ENCODE data around the gene KIAA0586. TPM values are rescaled to one million over a fixed set of nuclear protein-coding genes. Genes with fewer than 3 reads are reported as not detected.
A peak's percentile ranks its signal among the peaks of the same experiment; 100 is the strongest.

Gene KIAA0586
- total and polyA plus RNA-seq, 9 of the 15 experiments (the other 6 are each of a cell fraction or from before 2014, with no cell fraction given) = 11.2 to 30.9 (median 22.6) TPM

DNA sequence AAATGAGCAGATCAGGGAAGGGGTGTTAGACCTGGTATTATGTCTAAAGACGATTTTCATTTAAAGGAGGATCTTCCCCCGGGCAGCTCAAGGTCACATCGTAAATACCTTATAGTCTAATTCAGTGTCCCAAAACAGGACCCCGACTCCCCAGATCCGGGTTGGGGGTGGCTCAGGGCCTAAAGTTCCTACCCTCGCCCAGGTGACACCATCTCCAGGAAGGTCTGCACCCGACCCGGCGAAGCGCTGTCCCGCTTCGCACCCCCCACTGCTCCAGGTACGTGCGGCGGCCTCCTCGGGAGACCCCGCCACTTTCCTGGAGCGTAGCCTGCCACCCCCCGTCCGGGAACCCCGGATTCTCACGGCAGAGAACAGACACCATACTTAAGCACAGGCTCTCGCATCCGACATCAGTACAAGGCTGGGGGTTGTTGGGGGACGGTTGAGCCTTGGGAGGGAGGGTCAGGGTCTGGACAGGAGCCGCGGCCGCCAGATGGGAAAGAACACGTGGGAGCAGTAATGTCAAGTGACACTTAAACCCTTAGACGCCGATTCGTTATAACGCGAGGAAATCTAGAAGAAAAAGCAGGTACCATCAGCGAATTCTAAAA lies 744 bp upstream of the KIAA0586 start (continued):
- TF ChIP-seq, protein P1, sequence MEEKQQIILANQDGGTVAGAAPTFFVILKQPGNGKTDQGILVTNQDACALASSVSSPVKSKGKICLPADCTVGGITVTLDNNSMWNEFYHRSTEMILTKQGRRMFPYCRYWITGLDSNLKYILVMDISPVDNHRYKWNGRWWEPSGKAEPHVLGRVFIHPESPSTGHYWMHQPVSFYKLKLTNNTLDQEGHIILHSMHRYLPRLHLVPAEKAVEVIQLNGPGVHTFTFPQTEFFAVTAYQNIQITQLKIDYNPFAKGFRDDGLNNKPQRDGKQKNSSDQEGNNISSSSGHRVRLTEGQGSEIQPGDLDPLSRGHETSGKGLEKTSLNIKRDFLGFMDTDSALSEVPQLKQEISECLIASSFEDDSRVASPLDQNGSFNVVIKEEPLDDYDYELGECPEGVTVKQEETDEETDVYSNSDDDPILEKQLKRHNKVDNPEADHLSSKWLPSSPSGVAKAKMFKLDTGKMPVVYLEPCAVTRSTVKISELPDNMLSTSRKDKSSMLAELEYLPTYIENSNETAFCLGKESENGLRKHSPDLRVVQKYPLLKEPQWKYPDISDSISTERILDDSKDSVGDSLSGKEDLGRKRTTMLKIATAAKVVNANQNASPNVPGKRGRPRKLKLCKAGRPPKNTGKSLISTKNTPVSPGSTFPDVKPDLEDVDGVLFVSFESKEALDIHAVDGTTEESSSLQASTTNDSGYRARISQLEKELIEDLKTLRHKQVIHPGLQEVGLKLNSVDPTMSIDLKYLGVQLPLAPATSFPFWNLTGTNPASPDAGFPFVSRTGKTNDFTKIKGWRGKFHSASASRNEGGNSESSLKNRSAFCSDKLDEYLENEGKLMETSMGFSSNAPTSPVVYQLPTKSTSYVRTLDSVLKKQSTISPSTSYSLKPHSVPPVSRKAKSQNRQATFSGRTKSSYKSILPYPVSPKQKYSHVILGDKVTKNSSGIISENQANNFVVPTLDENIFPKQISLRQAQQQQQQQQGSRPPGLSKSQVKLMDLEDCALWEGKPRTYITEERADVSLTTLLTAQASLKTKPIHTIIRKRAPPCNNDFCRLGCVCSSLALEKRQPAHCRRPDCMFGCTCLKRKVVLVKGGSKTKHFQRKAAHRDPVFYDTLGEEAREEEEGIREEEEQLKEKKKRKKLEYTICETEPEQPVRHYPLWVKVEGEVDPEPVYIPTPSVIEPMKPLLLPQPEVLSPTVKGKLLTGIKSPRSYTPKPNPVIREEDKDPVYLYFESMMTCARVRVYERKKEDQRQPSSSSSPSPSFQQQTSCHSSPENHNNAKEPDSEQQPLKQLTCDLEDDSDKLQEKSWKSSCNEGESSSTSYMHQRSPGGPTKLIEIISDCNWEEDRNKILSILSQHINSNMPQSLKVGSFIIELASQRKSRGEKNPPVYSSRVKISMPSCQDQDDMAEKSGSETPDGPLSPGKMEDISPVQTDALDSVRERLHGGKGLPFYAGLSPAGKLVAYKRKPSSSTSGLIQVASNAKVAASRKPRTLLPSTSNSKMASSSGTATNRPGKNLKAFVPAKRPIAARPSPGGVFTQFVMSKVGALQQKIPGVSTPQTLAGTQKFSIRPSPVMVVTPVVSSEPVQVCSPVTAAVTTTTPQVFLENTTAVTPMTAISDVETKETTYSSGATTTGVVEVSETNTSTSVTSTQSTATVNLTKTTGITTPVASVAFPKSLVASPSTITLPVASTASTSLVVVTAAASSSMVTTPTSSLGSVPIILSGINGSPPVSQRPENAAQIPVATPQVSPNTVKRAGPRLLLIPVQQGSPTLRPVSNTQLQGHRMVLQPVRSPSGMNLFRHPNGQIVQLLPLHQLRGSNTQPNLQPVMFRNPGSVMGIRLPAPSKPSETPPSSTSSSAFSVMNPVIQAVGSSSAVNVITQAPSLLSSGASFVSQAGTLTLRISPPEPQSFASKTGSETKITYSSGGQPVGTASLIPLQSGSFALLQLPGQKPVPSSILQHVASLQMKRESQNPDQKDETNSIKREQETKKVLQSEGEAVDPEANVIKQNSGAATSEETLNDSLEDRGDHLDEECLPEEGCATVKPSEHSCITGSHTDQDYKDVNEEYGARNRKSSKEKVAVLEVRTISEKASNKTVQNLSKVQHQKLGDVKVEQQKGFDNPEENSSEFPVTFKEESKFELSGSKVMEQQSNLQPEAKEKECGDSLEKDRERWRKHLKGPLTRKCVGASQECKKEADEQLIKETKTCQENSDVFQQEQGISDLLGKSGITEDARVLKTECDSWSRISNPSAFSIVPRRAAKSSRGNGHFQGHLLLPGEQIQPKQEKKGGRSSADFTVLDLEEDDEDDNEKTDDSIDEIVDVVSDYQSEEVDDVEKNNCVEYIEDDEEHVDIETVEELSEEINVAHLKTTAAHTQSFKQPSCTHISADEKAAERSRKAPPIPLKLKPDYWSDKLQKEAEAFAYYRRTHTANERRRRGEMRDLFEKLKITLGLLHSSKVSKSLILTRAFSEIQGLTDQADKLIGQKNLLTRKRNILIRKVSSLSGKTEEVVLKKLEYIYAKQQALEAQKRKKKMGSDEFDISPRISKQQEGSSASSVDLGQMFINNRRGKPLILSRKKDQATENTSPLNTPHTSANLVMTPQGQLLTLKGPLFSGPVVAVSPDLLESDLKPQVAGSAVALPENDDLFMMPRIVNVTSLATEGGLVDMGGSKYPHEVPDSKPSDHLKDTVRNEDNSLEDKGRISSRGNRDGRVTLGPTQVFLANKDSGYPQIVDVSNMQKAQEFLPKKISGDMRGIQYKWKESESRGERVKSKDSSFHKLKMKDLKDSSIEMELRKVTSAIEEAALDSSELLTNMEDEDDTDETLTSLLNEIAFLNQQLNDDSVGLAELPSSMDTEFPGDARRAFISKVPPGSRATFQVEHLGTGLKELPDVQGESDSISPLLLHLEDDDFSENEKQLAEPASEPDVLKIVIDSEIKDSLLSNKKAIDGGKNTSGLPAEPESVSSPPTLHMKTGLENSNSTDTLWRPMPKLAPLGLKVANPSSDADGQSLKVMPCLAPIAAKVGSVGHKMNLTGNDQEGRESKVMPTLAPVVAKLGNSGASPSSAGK (IDR thresholded peaks at IDR 0.05) = peak; percentile 87
- no peak for TF ChIP-seq GATAD2A (IDR thresholded peaks at IDR 0.05)
- peak; percentile 43 for TF ChIP-seq POLR2A (conservative IDR thresholded peaks at IDR 0.05)
- TF ChIP-seq TAF15 (IDR thresholded peaks at IDR 0.05; ENCODE audit: low read depth, low read length) = no peak
- TF ChIP-seq, protein P2, sequence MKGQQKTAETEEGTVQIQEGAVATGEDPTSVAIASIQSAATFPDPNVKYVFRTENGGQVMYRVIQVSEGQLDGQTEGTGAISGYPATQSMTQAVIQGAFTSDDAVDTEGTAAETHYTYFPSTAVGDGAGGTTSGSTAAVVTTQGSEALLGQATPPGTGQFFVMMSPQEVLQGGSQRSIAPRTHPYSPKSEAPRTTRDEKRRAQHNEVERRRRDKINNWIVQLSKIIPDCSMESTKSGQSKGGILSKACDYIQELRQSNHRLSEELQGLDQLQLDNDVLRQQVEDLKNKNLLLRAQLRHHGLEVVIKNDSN (CRISPR knock-in tag; IDR thresholded peaks at IDR 0.05) = peak; percentile 66; the same call in 1 of the 2 replicates
- TF ChIP-seq, protein P3, sequence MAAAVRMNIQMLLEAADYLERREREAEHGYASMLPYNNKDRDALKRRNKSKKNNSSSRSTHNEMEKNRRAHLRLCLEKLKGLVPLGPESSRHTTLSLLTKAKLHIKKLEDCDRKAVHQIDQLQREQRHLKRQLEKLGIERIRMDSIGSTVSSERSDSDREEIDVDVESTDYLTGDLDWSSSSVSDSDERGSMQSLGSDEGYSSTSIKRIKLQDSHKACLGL (CRISPR knock-in tag; IDR thresholded peaks at IDR 0.05; ENCODE audit: borderline replicate concordance, poor library complexity, severe bottlenecking) = peak; percentile 91
- peak; percentile 53; the same call in 1 of the 2 replicates for TF ChIP-seq PHF8 (IDR thresholded peaks at IDR 0.05; ENCODE audit: borderline replicate concordance, low read length)
- TF ChIP-seq RUNX1 (IDR thresholded peaks at IDR 0.05; ENCODE audit: low read depth) = no peak
- 0 out of 2 replicates have a peak, but pooled peaks have one; percentile 22 for TF ChIP-seq ZNF12 (CRISPR knock-in tag; IDR thresholded peaks at IDR 0.05)
- TF ChIP-seq JUND (IDR thresholded peaks at IDR 0.05; ENCODE audit: borderline replicate concordance, low read depth, low read length) = 0 out of 2 replicates have a peak, but pooled peaks have one; percentile 2
- no peak for TF ChIP-seq JUND (tag; IDR thresholded peaks at IDR 0.05; ENCODE audit: borderline replicate concordance, low read depth, low read length)
- peak; percentile 42 for TF ChIP-seq SMAD1 (IDR thresholded peaks at IDR 0.05; ENCODE audit: low read depth, low read length, partially characterized antibody)
- no peak for TF ChIP-seq ZBTB8A (IDR thresholded peaks at IDR 0.05; ENCODE audit: partially characterized antibody)
